ENCODE results near the gene LYZL1. TPM values are rescaled to one million over a fixed set of nuclear protein-coding genes. Genes with fewer than 3 reads are reported as not detected.

LYZL1 gene
- total and polyA plus RNA-seq, 9 of the 15 experiments (the other 6 are each of a cell fraction or from before 2014, with no cell fraction given): not detected

GRCh38 chr10:29241925-29242324, 46.9 kb upstream of the LYZL1 start:
- no peaks in the 10 kb centered on the region for H3K9me3 ChIP-seq (replicated peaks; ENCODE audit: control insufficient read depth, insufficient read depth, low read depth, low read length)
- H3K79me2 ChIP-seq (ENCODE audit: control insufficient read depth, insufficient read depth, low read length): no peaks in the 10 kb centered on the region
- ChIA-PET POLR2A (no interaction called here), CTCF (ENCODE audit: low intra/inter-chr PET ratio) (no interaction called here)
- BruUV-seq (replicated peaks): no TSS peak
- H3K27me3 ChIP-seq (ENCODE audit: control insufficient read depth in 2 of 2, insufficient read depth in 2 of 2, low read length in 2 of 2): peaks cover 13 to 20% of the 10 kb centered on the region in 2 experiments; a peak in 4 of 5 replicates
- H4K20me1 ChIP-seq (replicated peaks; ENCODE audit: control insufficient read depth, insufficient read depth, low read length): no peaks in the 10 kb centered on the region
- no peak for ATAC-seq
- no peaks in the 10 kb centered on the region for H3K36me3 ChIP-seq (ENCODE audit: control insufficient read depth, insufficient read depth, low read length)
- H3K4me1 ChIP-seq (replicated peaks in 1 of 2; ENCODE audit: control insufficient read depth in 2 of 2, insufficient read depth in 2 of 2, low read length in 2 of 2): no peaks in the 10 kb centered on the region
- in situ Hi-C loops (cut with MboI) (no loop called here), intact Hi-C loops (cut with micrococcal nuclease) (no loop called here)
- H3K4me2 ChIP-seq (ENCODE audit: insufficient read depth, low read length): no peak overlapping the region
- TF ChIP-seq ZNF23 (CRISPR knock-in tag; IDR thresholded peaks at IDR 0.05): no peak
- TF ChIP-seq, protein P1, sequence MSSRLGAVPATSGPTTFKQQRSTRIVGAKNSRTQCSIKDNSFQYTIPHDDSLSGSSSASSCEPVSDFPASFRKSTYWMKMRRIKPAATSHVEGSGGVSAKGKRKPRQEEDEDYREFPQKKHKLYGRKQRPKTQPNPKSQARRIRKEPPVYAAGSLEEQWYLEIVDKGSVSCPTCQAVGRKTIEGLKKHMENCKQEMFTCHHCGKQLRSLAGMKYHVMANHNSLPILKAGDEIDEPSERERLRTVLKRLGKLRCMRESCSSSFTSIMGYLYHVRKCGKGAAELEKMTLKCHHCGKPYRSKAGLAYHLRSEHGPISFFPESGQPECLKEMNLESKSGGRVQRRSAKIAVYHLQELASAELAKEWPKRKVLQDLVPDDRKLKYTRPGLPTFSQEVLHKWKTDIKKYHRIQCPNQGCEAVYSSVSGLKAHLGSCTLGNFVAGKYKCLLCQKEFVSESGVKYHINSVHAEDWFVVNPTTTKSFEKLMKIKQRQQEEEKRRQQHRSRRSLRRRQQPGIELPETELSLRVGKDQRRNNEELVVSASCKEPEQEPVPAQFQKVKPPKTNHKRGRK (tag; IDR thresholded peaks at IDR 0.05): 0 out of 2 replicates have a peak, but pooled peaks have one; percentile 46
- no peak for FAIRE-seq
- DNase-seq (ENCODE audit: extremely low read depth in 1 of 4, low spot score in 3 of 4): no peak
- H3K9ac ChIP-seq (ENCODE audit: insufficient read depth in 1 of 2, low read depth in 2 of 2, low read length in 2 of 2): no peak overlapping the region
- H2AFZ ChIP-seq (ENCODE audit: low read depth, low read length): no peak overlapping the region
- H3K27ac ChIP-seq (ENCODE audit: extremely low read depth, low read depth, low read length): no peak overlapping the region
- H3K4me3 ChIP-seq: no peak overlapping the region
- H3K9me1 ChIP-seq (ENCODE audit: control insufficient read depth, insufficient read depth, low read length): no peaks in the 10 kb centered on the region

GRCh38 chr10:29243066-29243465, 45.8 kb upstream of the LYZL1 start:
- H3K4me3 ChIP-seq: no peak overlapping the region
- no peak overlapping the region for H3K4me2 ChIP-seq (ENCODE audit: insufficient read depth, low read length)
- H3K9me3 ChIP-seq (replicated peaks; ENCODE audit: control insufficient read depth, insufficient read depth, low read depth, low read length): no peaks in the 10 kb centered on the region
- ATAC-seq (no peak), FAIRE-seq (no peak), DNase-seq (ENCODE audit: extremely low read depth in 1 of 4, low spot score in 3 of 4) (no peak)
- H3K27ac ChIP-seq (ENCODE audit: extremely low read depth, low read depth, low read length): no peak overlapping the region
- intact Hi-C loops (cut with micrococcal nuclease): no loop called here
- ChIA-PET POLR2A (interaction anchor here (0.5 to 1.4 kb wide), 2 partner anchors 14 to 61 kb away, joined by 3 read pairs; no protein-coding TSS in a partner anchor), CTCF (ENCODE audit: low intra/inter-chr PET ratio) (interaction anchor here (1.2 to 1.3 kb wide), 2 partner anchors 62 to 615 kb away, joined by 3 read pairs; no protein-coding TSS in a partner anchor)
- no peak overlapping the region for H2AFZ ChIP-seq (ENCODE audit: low read depth, low read length)
- in situ Hi-C loops (cut with MboI): no loop called here
- no peaks in the 10 kb centered on the region for H3K4me1 ChIP-seq (replicated peaks in 1 of 2; ENCODE audit: control insufficient read depth in 2 of 2, insufficient read depth in 2 of 2, low read length in 2 of 2)
- H3K27me3 ChIP-seq (ENCODE audit: control insufficient read depth in 2 of 2, insufficient read depth in 2 of 2, low read length in 2 of 2): peaks cover 9 to 11% of the 10 kb centered on the region in 2 experiments; a peak in 4 of 5 replicates
- H3K9me1 ChIP-seq (ENCODE audit: control insufficient read depth, insufficient read depth, low read length): no peaks in the 10 kb centered on the region
- H4K20me1 ChIP-seq (replicated peaks; ENCODE audit: control insufficient read depth, insufficient read depth, low read length): no peaks in the 10 kb centered on the region
- TF ChIP-seq BRF1 (IDR thresholded peaks at IDR 0.05; ENCODE audit: borderline replicate concordance, extremely low read depth, insufficient read length) (no peak), BCOR (IDR thresholded peaks at IDR 0.05) (no peak), FIP1L1 (IDR thresholded peaks at IDR 0.05; ENCODE audit: low read depth, low read length, poor library complexity, severe bottlenecking) (no peak), TCF7 (IDR thresholded peaks at IDR 0.05; ENCODE audit: borderline replicate concordance) (no peak)
- no peak overlapping the region for H3K9ac ChIP-seq (ENCODE audit: insufficient read depth in 1 of 2, low read depth in 2 of 2, low read length in 2 of 2)
- no TSS peak for BruUV-seq (replicated peaks)
- WGBS (ENCODE audit: insufficient coverage, low coverage, missing lambda C conversion rate): 3% methylated on average over 5 of the region's 5 CpGs
- no peaks in the 10 kb centered on the region for H3K36me3 ChIP-seq (ENCODE audit: control insufficient read depth, insufficient read depth, low read length)
- H3K79me2 ChIP-seq (ENCODE audit: control insufficient read depth, insufficient read depth, low read length): no peaks in the 10 kb centered on the region
